HG02588 (cell line): ENCODE results near the gene GAK.
"Not testable (repeated sequence)": the region's sequence is repeated elsewhere in the genome, so short reads cannot be mapped to it uniquely, and the experiment has no call there.

ENCODE experiments used
- ATAC-seq: cut with Tn5 transposase; IDR thresholded peaks from one replicate; pipeline ENCODE4 v1.9.1; 2021; ENCODE audit warnings: mild to moderate bottlenecking, moderate library complexity; ENCODE audit not compliant: unreplicated experiment

Gene GAK

DNA sequence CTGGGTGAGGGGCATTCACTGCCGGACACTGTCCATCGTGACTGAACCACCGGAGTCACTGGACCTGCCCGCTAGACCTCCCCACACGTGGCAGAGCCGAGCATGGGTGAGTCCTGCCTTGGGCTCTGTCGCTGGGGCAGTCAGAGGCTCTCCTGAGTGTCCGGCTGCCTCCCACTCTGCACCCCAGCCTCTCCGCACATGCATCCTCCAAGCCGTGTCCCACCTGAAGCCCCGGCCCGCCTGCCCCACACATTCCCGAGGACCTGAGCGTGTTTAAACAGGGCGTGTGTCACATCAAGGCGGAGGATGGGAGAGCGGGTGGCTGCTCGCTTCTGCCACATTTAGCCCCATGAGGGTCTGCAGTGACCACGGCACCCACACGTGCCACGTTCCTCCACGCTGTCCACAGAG is 110.9 kb downstream of the GAK start:
- ATAC-seq, result no peak

GRCh38 chr4:820230-821172 is 111.6 kb downstream of the GAK start:
- no peak for ATAC-seq

DNA sequence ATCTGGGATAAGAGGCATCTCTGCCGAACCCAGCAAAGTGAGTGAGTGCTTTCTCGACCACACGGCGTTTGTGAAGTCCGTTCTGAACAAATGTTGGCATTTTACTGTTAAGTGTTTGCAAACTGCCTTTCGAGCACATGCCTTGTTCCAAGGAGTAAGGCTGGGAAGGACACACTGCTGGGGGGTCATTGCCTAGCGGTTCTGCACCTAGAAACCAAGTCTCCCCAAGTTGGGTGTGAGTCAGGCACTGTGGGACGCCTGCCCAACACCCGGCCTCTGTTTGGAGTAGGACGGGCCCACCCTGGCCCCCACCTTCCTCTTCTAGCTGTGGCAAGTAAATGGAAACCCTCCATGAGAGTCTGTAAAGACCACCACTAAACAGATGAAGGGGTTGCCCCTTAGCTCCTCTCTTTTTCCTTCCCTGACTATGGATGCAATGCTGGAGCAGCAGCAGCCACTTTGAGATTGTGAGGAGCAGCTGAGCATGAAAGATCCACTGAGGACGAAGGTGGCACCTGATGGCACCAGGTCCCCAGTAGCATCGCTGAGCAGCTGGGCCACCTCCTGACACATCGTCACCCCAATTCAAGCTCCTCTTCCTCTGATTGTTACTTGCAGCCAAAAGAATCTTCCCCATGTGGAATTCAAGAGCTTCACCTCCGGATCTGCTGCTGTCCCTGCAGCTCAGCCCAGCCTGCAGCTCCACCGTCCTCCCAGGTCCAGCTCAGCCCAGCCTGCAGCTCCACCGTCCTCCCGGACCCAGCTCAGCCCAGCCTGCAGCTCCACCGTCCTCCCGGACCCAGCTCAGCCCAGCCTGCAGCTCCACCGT is 112.5 kb downstream of the GAK start:
- ATAC-seq, result no peak

GRCh38 chr4:818106-818921 is 113.8 kb downstream of the GAK start:
- no peak for ATAC-seq

DNA sequence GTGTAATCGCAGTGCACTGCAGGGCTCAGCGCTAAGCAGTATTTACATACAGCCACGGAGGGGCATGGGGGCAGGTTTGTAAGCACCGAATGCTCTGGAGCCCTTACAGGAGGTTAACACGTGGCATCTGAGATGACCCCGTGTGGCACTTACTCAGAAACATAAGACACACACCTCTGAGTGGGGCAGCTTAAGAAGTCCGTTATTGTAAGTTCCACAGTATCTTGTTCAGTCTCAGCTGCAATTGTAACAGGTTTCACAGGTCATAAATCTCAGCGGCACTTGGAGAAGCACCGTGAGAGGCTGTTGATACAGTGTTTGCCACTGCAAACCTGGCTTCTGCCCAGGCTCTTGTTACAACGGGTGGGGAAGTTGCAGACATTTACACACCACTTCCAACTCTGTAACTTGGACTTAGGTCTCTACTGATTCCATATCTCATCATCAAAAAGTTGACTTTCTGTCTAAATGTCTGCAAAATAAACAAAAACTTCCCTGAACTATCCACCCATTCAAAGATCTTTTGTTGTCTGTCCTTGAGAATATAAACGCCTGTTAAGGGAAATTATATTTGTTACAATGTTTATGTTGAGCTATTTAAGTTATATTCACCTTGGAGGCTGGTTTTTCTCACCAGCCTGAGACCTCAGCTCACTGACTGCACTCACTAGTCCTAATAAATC is 116.5 kb downstream of the GAK start:
- no peak for ATAC-seq

- ATAC-seq, result no peak
Observed at GRCh38 chr4:814312-814850, 117.7 kb downstream of the GAK start.

DNA sequence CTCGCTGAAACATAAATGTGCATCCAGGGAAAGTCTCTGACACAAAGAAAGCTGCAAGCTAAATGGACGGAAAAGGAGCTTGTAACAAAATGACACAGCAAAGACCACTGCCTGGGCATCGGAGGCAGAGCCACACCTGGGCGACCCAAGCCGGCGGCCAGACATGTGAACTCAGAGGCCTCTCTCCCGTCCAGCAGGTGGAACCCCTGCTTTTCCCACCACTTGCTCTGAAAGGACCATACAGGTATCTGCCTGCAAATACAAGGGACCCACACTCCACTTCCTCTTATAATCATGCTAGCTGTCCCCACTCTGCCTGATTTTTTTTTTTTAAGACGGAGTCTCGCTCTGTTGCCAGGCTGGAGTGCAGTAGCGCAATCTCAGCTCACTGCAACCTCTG is 118.2 kb downstream of the GAK start:
- no peak for ATAC-seq

- ATAC-seq, result no peak
Observed at GRCh38 chr4:808860-809570, 123.1 kb downstream of the GAK start.

- no peak for ATAC-seq
Observed at GRCh38 chr4:807792-808191, 124.3 kb downstream of the GAK start.

- not testable (repeated sequence) for ATAC-seq
Observed at GRCh38 chr4:806979-807378, 125.1 kb downstream of the GAK start.

GRCh38 chr4:804804-805203 is 127.3 kb downstream of the GAK start:
- ATAC-seq, result no peak

DNA sequence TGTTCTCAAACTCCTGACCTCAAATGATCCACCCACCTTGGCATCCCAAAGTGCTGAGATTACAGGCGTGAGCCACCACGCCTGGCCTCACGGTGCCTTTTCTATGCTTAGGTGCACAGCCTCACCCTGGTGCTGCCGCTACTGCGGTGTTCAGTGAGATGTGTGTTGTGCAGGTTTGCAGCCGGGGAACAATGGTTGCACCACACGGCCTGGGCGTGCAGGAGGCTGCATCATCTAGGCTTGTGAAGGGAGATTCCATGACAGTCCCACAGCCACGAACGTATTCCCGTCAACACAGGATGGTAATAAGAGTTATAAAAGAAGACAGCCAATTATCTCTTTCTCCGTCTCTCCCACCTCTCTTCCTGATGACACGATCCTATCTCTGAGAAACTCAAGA is 128.2 kb downstream of the GAK start:
- ATAC-seq, result no peak

GRCh38 chr4:801436-802124 is 130.5 kb downstream of the GAK start:
- ATAC-seq, result no peak
